ENCODE results near the gene RAB20. TPM values are rescaled to one million over a fixed set of nuclear protein-coding genes. Genes with fewer than 3 reads are reported as not detected.

Gene RAB20
- total and polyA plus RNA-seq, 9 of the 15 experiments (the other 6 are each of a cell fraction or from before 2014, with no cell fraction given), result 0.62 to 9.2 (median 5.4) TPM

- TF ChIP-seq CHD7 (IDR thresholded peaks at IDR 0.05; ENCODE audit: low read depth, low read length) (no peak), HIVEP1 (CRISPR knock-in tag; IDR thresholded peaks at IDR 0.05) (no peak), CHCHD3 (CRISPR knock-in tag; IDR thresholded peaks at IDR 0.05) (no peak), ZNF76 (CRISPR knock-in tag; IDR thresholded peaks at IDR 0.05; ENCODE audit: borderline replicate concordance) (no peak), CLOCK (CRISPR knock-in tag; IDR thresholded peaks at IDR 0.05; ENCODE audit: borderline replicate concordance) (no peak), STAT5A (IDR thresholded peaks at IDR 0.05; ENCODE audit: borderline replicate concordance, low read length) (no peak), MAFK (IDR thresholded peaks at IDR 0.05; ENCODE audit: low read length) (no peak), SOX6 (IDR thresholded peaks at IDR 0.05) (no peak), TGIF2 (CRISPR knock-in tag; IDR thresholded peaks at IDR 0.05) (no peak)
- TF ChIP-seq, protein P1, sequence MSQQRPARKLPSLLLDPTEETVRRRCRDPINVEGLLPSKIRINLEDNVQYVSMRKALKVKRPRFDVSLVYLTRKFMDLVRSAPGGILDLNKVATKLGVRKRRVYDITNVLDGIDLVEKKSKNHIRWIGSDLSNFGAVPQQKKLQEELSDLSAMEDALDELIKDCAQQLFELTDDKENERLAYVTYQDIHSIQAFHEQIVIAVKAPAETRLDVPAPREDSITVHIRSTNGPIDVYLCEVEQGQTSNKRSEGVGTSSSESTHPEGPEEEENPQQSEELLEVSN (IDR thresholded peaks at IDR 0.05; ENCODE audit: borderline replicate concordance in 1 of 2, extremely low read depth in 1 of 2, insufficient read depth in 1 of 2, insufficient read length in 1 of 2, low read depth in 1 of 2, low read length in 1 of 2, poor library complexity in 1 of 2, severe bottlenecking in 1 of 2), result no peak
These were observed 40.2 kb downstream of the RAB20 start (continued) for GRCh38 chr13:110521296-110521680.
